NCI-H1092 (cell line): ENCODE results near the gene B4GAT1.
"Not testable (repeated sequence)": the region's sequence is repeated elsewhere in the genome, so short reads cannot be mapped to it uniquely, and the experiment has no call there.

ENCODE experiments used
- DNase-seq: peaks from one replicate; lab custom pipeline; 2025; lab: John Stamatoyannopoulos, UW

The B4GAT1 gene

GRCh38 chr11:66347425-66348276, at the start of gene B4GAT1:
Gene B4GAT1, minus strand, starts transcription at chr11:66347629. Its CDS starts 84 bp downstream, at chr11:66347545.
- peak; percentile 89 for DNase-seq

- DNase-seq, result no peak
Observed at GRCh38 chr11:66393954-66394353, 46.5 kb upstream of the B4GAT1 start.

- DNase-seq, result no peak
Observed at GRCh38 chr11:66391322-66391721, 43.9 kb upstream of the B4GAT1 start.

GRCh38 chr11:66388780-66389386, 41.5 kb upstream of the B4GAT1 start:
- peak; percentile 61 for DNase-seq

- peak; percentile 76 for DNase-seq
Observed at GRCh38 chr11:66386171-66387069, 39.0 kb upstream of the B4GAT1 start.

GRCh38 chr11:66384316-66384715, 36.9 kb upstream of the B4GAT1 start:
- not testable (repeated sequence) for DNase-seq

- not testable (repeated sequence) for DNase-seq
Observed at GRCh38 chr11:66380264-66380663, 32.8 kb upstream of the B4GAT1 start.

- not testable (repeated sequence) for DNase-seq
Observed at GRCh38 chr11:66373690-66374287, 26.4 kb upstream of the B4GAT1 start.

- DNase-seq, result no peak
Observed at GRCh38 chr11:66373265-66373664, 25.8 kb upstream of the B4GAT1 start.

GRCh38 chr11:66371627-66372415, 24.4 kb upstream of the B4GAT1 start, which contains the start of gene SLC29A2:
Gene SLC29A2, minus strand, starts transcription at chr11:66371760. Its CDS starts 169 bp downstream, at chr11:66371591.
- peak; percentile 72 for DNase-seq

- no peak for DNase-seq
Observed at GRCh38 chr11:66369073-66369894, 21.9 kb upstream of the B4GAT1 start.

- DNase-seq, result no peak
Observed at GRCh38 chr11:66368484-66368883, 21.1 kb upstream of the B4GAT1 start.

GRCh38 chr11:66367561-66368312, 20.3 kb upstream of the B4GAT1 start:
- no peak for DNase-seq

GRCh38 chr11:66366844-66367477, 19.5 kb upstream of the B4GAT1 start:
- DNase-seq, result no peak

- no peak for DNase-seq
Observed at GRCh38 chr11:66365711-66366619, 18.5 kb upstream of the B4GAT1 start.

- DNase-seq, result no peak
Observed at GRCh38 chr11:66365166-66365565, 17.7 kb upstream of the B4GAT1 start.

GRCh38 chr11:66363805-66364535, 16.5 kb upstream of the B4GAT1 start:
- DNase-seq, result peak; percentile 18
